ENCODE results near the gene FGFR3.

FGFR3 gene

GRCh38 chr4:1806596-1807331 lies 13.7 kb downstream of the FGFR3 start:
- no peak for DNase-seq

GRCh38 chr4:1807332-1807777 lies 14.3 kb downstream of the FGFR3 start:
- Histone ChIP-seq H3K9me3 (no peaks in the 10 kb centered on the region), H3K27me3 (no peaks in the 10 kb centered on the region), H3K27ac (no peak overlapping the region), H3K36me3 (peaks cover 0 to 7% (median 0%) of the 10 kb centered on the region in 3 donors), H3K4me3 (no peak overlapping the region), H3K4me1 (no peaks in the 10 kb centered on the region)
- no peak for DNase-seq
- intact Hi-C loops (cut with DNase I; ENCODE audit: low total_unique reads) = no loop called here
- TF ChIP-seq CTCF (IDR thresholded peaks at IDR 0.05) = no peak

More at GRCh38 chr4:1806596-1807331, 13.7 kb downstream of the FGFR3 start:
- Histone ChIP-seq H3K9me3 (no peaks in the 10 kb centered on the region), H3K4me1 (no peaks in the 10 kb centered on the region), H3K36me3 (peaks cover 0 to 3% (median 0%) of the 10 kb centered on the region in 3 donors), H3K4me3 (no peak overlapping the region), H3K27ac (no peak overlapping the region), H3K27me3 (no peaks in the 10 kb centered on the region)
- intact Hi-C loops (cut with DNase I; ENCODE audit: low total_unique reads) = no loop called here
- no peak for TF ChIP-seq CTCF (IDR thresholded peaks at IDR 0.05)

- TF ChIP-seq CTCF (IDR thresholded peaks at IDR 0.05) = no peak
- H3K36me3 ChIP-seq = peaks cover 0 to 17% (median 4%) of the 10 kb centered on the region in 3 donors
- no peaks in the 10 kb centered on the region for H3K4me1 ChIP-seq
- no peak overlapping the region for H3K27ac ChIP-seq
- intact Hi-C loops (cut with DNase I; ENCODE audit: low total_unique reads) = loop anchor here (2.0 kb wide), 1 partner anchor 62 kb away; no protein-coding TSS in a partner anchor
- no peak overlapping the region for H3K4me3 ChIP-seq
- DNase-seq = no peak
- no peaks in the 10 kb centered on the region for H3K9me3 ChIP-seq
- no peaks in the 10 kb centered on the region for H3K27me3 ChIP-seq
These were observed 15.3 kb downstream of the FGFR3 start for GRCh38 chr4:1808396-1808795.

- Histone ChIP-seq H3K4me3 (no peak overlapping the region), H3K27me3 (no peaks in the 10 kb centered on the region), H3K9me3 (no peaks in the 10 kb centered on the region), H3K36me3 (peaks cover under 1 to 24% (median 11%) of the 10 kb centered on the region in 3 donors), H3K27ac (no peak overlapping the region), H3K4me1 (no peaks in the 10 kb centered on the region)
- no peak for DNase-seq
- no peak for TF ChIP-seq CTCF (IDR thresholded peaks at IDR 0.05)
- intact Hi-C loops (cut with DNase I; ENCODE audit: low total_unique reads) = loop anchor here (2.0 kb wide), 1 partner anchor 62 kb away; no protein-coding TSS in a partner anchor
These were observed 16.0 kb downstream of the FGFR3 start for GRCh38 chr4:1808851-1809753.

- no peaks in the 10 kb centered on the region for H3K27me3 ChIP-seq
- no peak for DNase-seq
- H3K27ac ChIP-seq = no peak overlapping the region
- H3K36me3 ChIP-seq = peaks cover 9 to 32% (median 19%) of the 10 kb centered on the region in 3 donors
- peak; percentile 58 to 70 for TF ChIP-seq CTCF (IDR thresholded peaks at IDR 0.05)
- H3K4me3 ChIP-seq = no peak overlapping the region
- H3K4me1 ChIP-seq = no peaks in the 10 kb centered on the region
- intact Hi-C loops (cut with DNase I; ENCODE audit: low total_unique reads) = loop anchor here (2.0 kb wide), 1 partner anchor 63 kb away; no protein-coding TSS in a partner anchor
- no peaks in the 10 kb centered on the region for H3K9me3 ChIP-seq
These were observed 16.8 kb downstream of the FGFR3 start for GRCh38 chr4:1809754-1810502.

All from tibial artery (tissue), 4 donors.